Heart right ventricle (tissue), 16 donors: ENCODE results near the gene PIEZO1. TPM values are rescaled to one million over a fixed set of nuclear protein-coding genes. Genes with fewer than 3 reads are reported as not detected.
A peak's percentile ranks its signal among the peaks of the same experiment; 100 is the strongest.

Experiments
- ATAC-seq, 8 donors: fragments of 200-7000 bp; cut with Tn5 transposase; one replicate each; pipeline ENCODE4 v1.9.1; 2020; ENCODE audit warnings: mild to moderate bottlenecking in 8 of 8, moderate library complexity in 8 of 8, moderate number of reproducible peaks in 1 of 8
- DNase-seq, 2 donors: peaks; one replicate each; pipeline ENCODE4 v3.0.0-alpha.2; 2020
- H3K27ac ChIP-seq, 10 donors: fragments of 200-600 bp; sonication (generic) in 2 of 10; one replicate each; pipeline versions ENCODE4 v1.5.0 to v1.8.0; 2020 to 2022; ENCODE audit warnings: mild to moderate bottlenecking in 3 of 10
- H3K27me3 ChIP-seq, 7 donors: fragments of 200-600 bp; one replicate each; pipeline ENCODE4 v1.8.0; 2021 to 2022; ENCODE audit warnings: mild to moderate bottlenecking in 2 of 7
- H3K36me3 ChIP-seq, 9 donors: fragments of 200-600 bp; sonication (generic) in 1 of 9; one replicate each; pipeline versions ENCODE4 v1.5.0 to v1.8.0; 2020 to 2022; ENCODE audit warnings: mild to moderate bottlenecking in 2 of 9
- H3K4me1 ChIP-seq, 9 donors: fragments of 200-600 bp; sonication (generic) in 1 of 9; one replicate each; pipeline versions ENCODE4 v1.5.0 to v1.8.0; 2020 to 2022; ENCODE audit warnings: mild to moderate bottlenecking in 4 of 9
- H3K4me3 ChIP-seq, 10 donors: fragments of 200-600 bp; sonication (generic) in 2 of 10; one replicate each; pipeline versions ENCODE4 v1.5.0 to v1.8.0; 2020 to 2022; ENCODE audit warnings: mild to moderate bottlenecking in 7 of 10, moderate library complexity in 2 of 10
- H3K9me3 ChIP-seq, 11 donors: fragments of 200-600 bp in 10 of 11; sonication (generic) in 2 of 11; one replicate each; pipeline versions ENCODE4 v1.5.0 to v1.8.0; 2013 to 2022; ENCODE audit warnings: mild to moderate bottlenecking in 2 of 11, control low read depth in 1 of 11, moderate library complexity in 1 of 11
- WGBS, 2 donors: extraction: QIAGEN DNeasy Blood & Tissue Kit; methylation state at CpG; one replicate each; pipeline ENCODE4 v1.1.7; 2013; ENCODE audit warnings: inconsistent platforms in 1 of 2; 5-methylcytosine and 5-hydroxymethylcytosine counted together
- intact Hi-C, 10 donors: fragments of 100-400 bp; cut with DNase I; formaldehyde crosslinking; loops; one replicate each; pipeline versions ENCODE4 v1.11.1 to v1.14.2; 2022
- polyA plus RNA-seq, 2 donors: library from polyadenylated mRNA; stranded (reverse); fragments of 200-250 nt; gene quantifications; one replicate each; pipeline ENCODE4 v1.2.3, GENCODE V29; 2013
- total RNA-seq, 10 donors: library from RNA; stranded (reverse); fragmentation: NEBNext Ultra II Directional in 3 of 10; extraction: Animal tissue kit (Norgen Biotek cat#: 25700) in 3 of 10; gene quantifications; one replicate each; pipeline versions ENCODE4 v1.2.1 to v1.2.4, GENCODE V29; 2021 to 2023
- TF ChIP-seq, protein P1 (sequence below), 9 donors: fragments of 200-600 bp; sonication (generic) in 2 of 9; IDR thresholded peaks; one replicate each; pipeline versions ENCODE4 v1.5.0 to v1.8.0; 2021 to 2022; ENCODE audit warnings: antibody characterized with exemption in 9 of 9, mild to moderate bottlenecking in 5 of 9, moderate library complexity in 1 of 9
- donor health status: Arrhythmogenic right ventricular cardiomyopathy.
- donor health status: ischemic (EF 13 %, LVEDD 7.1; RV severe dilation, severe dysfunction).
- donor health status: healthy with polysubstance abuse.
- donor health status: DM: no; HTN: yes; CAD: no.
- donor health status: DM: no; HTN: no; CAD: no.
- donor health status: ischemic (EF 25% LVEDD 6.9; RV normal size, moderate dysfunction).
- donor health status: ischemic (EF 25% LVEDD 5.7; RV mildly dilated, moderate dysfunction).
- donor health status: healthy.
- donor health status: DM: yes; HTN: yes; CAD: no.
- donor health status: Ischemic cardiomyopathy.
- donor health status: ischemic (EF 35%, LVEDD 5.7; RV mildly dilated, moderate dysfunction).
- donor health status: nonischemic (EF 11% LVEDD 7.7; RV severe dilation, severe dysfunction).
- donor health status: DM: yes; HTN: yes; CAD: no.
- donor health status: PGD.
- donor health status: ischemic (EF 29% LVEDD 5.4; RV normal size, mild dysfunction).
- donor health status: nonischemic (EF 23%, LVEDD 6.1; RV moderate dilation, normal function).

The PIEZO1 gene
- total and polyA plus RNA-seq, 12 donors, result 12.3 to 78.2 (median 18.0) TPM

DNA sequence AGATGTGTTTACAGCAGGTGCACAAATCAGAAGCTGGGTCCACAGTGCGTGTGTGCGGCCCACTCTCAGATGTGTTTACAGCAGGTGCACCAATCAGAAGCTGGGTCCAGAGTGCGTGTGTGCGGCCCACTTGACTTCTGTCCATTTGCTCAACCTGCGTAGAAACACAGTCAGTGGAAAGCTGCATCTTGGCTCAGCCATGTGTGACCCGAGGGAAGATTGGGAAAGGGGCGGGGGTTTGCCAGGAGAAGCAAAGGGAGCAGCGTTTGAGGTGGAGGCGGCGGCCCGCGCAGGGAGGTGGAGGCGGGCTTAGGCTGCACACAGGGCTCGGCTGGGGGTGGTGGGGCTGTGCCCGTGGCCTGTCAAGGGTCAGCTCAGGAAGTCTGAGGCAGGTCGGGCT lies 74.5 kb downstream of the PIEZO1 start:
- Histone ChIP-seq H3K27ac (no peak overlapping the region), H3K36me3 (peaks cover 0 to 33% (median 12%) of the 10 kb centered on the region in 9 donors), H3K27me3 (no peaks in the 10 kb centered on the region), H3K9me3 (no peaks in the 10 kb centered on the region), H3K4me1 (peaks cover 7 to 20% (median 14%) of the 10 kb centered on the region in 9 donors), H3K4me3 (no peak overlapping the region)
- TF ChIP-seq, protein P1, sequence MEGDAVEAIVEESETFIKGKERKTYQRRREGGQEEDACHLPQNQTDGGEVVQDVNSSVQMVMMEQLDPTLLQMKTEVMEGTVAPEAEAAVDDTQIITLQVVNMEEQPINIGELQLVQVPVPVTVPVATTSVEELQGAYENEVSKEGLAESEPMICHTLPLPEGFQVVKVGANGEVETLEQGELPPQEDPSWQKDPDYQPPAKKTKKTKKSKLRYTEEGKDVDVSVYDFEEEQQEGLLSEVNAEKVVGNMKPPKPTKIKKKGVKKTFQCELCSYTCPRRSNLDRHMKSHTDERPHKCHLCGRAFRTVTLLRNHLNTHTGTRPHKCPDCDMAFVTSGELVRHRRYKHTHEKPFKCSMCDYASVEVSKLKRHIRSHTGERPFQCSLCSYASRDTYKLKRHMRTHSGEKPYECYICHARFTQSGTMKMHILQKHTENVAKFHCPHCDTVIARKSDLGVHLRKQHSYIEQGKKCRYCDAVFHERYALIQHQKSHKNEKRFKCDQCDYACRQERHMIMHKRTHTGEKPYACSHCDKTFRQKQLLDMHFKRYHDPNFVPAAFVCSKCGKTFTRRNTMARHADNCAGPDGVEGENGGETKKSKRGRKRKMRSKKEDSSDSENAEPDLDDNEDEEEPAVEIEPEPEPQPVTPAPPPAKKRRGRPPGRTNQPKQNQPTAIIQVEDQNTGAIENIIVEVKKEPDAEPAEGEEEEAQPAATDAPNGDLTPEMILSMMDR (IDR thresholded peaks at IDR 0.05), result no peak
- ATAC-seq, result no peak
- no peak for DNase-seq
- intact Hi-C loops, result no loop called here
- WGBS, 2 donors, result 79 to 82% methylated on average over 16 of the region's 16 CpGs

DNA sequence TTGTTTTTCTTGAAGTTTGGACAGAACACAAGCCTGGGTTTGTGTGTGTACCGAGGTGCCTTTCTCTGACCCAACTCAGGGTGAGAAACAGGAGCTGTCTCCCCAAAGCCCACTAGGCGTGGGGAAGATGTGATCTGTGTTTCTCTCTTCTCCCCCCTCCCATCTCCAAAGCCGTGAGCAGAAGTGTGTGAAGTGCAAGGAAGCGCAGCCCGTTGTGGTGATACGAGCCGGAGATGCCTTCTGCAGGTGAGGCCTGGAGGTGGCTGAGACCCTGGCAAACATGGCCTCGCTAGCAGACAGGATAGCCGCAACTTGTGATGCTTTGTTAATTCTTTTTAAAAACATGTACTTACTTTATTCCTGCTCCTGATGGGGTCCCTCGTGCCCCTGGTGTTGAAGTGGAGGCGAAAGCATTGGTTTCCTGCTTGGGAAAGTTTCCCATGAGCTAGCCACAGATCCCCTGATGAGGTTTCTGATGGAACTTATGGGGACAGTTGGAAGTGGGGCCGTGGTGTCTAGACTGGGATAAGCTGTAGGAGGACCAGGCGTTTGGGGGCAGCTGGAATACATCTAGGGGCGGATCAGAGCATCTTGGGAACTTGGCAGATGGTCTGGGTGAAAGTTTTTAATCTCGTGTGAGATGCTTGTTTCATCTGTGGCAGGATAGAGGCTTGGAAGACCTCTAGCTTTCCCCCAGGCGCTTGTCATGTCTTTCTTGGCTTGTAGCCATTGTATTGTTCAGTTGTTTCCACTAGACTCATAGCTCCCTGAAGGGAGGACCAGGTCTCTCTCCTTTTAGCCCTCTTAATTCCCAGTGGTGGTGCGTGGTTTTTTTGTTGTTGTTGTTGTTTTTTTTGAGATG lies 77.8 kb downstream of the PIEZO1 start:
- H3K27ac ChIP-seq, result peak overlapping the region in 7 of 10 donors; percentile 78 to 97 (median 87)
- H3K36me3 ChIP-seq, result peaks cover 0 to 21% (median 0%) of the 10 kb centered on the region in 9 donors
- peaks cover 14 to 53% (median 42%) of the 10 kb centered on the region in 9 donors for H3K4me1 ChIP-seq
- TF ChIP-seq, protein P1 (IDR thresholded peaks at IDR 0.05), result no peak
- intact Hi-C loops, result loop anchor here in 4 of 10 donors (5.0 to 10.0 kb wide), 3 partner anchors 45 to 135 kb away; partner anchors contain the start of genes ZC3H18 (in 4 of the 4) and MVD (in 1 of the 4)
- H3K27me3 ChIP-seq, result no peaks in the 10 kb centered on the region
- H3K9me3 ChIP-seq, result no peaks in the 10 kb centered on the region
- peak overlapping the region; percentile 76 to 100 (median 99) for H3K4me3 ChIP-seq
- ATAC-seq (no peak), DNase-seq (no peak)
- WGBS, 2 donors, result 30 to 33% methylated on average over 17 of the region's 17 CpGs

DNA sequence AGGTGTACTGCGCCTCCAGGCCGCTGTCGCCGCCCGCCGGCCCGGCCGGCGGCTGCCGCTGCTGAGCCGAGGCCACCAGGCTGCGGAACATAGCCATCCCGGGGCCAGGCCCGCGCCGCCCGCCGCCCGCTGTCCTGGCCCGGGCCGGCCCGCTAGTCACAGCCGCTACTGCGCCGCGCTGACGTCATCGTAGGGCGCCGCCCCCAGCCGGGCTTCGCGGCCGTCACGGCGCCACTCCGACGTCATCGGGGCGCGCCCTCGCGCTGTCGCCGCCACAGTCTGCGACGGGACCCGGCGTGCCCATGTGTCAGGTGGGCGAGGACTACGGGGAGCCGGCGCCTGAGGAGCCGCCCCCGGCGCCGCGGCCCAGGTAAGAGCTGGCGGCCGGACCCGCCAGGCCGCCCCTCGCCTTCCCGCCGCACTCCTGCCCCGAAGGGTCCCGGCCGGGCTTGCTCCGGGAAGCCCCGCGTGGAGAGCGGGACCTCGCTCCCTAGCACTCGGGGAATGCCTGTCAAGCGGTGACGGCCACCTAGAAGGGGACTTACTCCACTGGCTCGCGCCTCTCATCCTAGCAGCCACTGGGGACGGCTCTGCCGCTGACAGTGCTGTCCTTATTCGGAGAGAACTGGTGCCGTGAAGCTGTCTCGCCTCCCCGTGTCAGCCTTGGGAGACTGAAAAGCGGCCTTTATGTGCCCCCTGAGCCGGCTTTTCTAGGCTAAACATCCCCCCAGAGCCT lies 78.6 kb downstream of the PIEZO1 start, which contains the start of the genes CTU2 and RNF166:
Gene CTU2 (plus strand): TSS at position 275 of the 736 bp plus-strand sequence. CDS start 28 bp downstream, at position 303.
Gene RNF166 (minus strand): TSS at position 180 of the 736 bp plus-strand sequence. CDS start 83 bp downstream, at position 97.
- peak; percentile 91 to 94 for DNase-seq
- peak within 1 kb of the TSS; percentile 76 to 100 (median 99) for H3K4me3 ChIP-seq
- no peaks in the 10 kb centered on the region for H3K9me3 ChIP-seq
- H3K36me3 ChIP-seq, result peaks cover 0 to 24% (median 0%) of the 10 kb centered on the region in 9 donors
- H3K27me3 ChIP-seq, result no peaks in the 10 kb centered on the region
- peak; percentile 79 to 90 (median 86) for ATAC-seq
- WGBS, 2 donors, result 0% methylated on average over 78 to 86 of the region's 86 CpGs
- H3K27ac ChIP-seq, result peak within 1 kb of the TSS; percentile 62 to 97 (median 84)
- intact Hi-C loops, result loop anchor here in 4 of 10 donors (5.0 to 10.0 kb wide), 3 partner anchors 44 to 134 kb away; partner anchors contain the start of genes ZC3H18 (in 4 of the 4) and MVD (in 1 of the 4)
- TF ChIP-seq, protein P1 (IDR thresholded peaks at IDR 0.05), result no peak
- H3K4me1 ChIP-seq, result peaks cover 14 to 61% (median 50%) of the 10 kb centered on the region in 9 donors
